ENCODE measurements around the gene PIKFYVE.

PIKFYVE gene

DNA sequence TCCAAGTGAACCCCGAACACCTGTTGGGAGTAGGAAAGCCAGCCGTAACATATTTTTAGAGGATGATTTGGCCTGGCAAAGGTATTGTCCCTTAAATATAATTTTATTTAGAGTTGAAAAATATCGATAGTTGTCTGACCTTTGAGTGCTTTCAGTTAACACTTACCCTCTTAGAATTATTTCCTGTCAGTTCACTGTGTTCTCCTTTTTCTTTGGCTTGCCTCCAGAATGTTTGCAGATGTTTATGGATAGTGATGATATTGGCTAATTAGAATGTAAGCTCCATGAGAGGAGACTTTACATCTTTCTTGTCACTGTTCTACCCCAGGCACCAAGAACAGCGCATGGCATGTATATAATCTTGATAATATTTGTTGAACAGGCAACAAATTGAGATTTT lies 19.8 kb downstream of the PIKFYVE start:
- TF ChIP-seq POLR2A (IDR thresholded peaks at IDR 0.05; ENCODE audit: extremely low read depth, insufficient read length): no peak
- TF ChIP-seq MYC (IDR thresholded peaks at IDR 0.05; ENCODE audit: low read depth, low read length): no peak
- TF ChIP-seq, protein P1, sequence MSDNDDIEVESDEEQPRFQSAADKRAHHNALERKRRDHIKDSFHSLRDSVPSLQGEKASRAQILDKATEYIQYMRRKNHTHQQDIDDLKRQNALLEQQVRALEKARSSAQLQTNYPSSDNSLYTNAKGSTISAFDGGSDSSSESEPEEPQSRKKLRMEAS (IDR thresholded peaks at IDR 0.05; ENCODE audit: low read depth, low read length): no peak
- TF ChIP-seq, protein P2, sequence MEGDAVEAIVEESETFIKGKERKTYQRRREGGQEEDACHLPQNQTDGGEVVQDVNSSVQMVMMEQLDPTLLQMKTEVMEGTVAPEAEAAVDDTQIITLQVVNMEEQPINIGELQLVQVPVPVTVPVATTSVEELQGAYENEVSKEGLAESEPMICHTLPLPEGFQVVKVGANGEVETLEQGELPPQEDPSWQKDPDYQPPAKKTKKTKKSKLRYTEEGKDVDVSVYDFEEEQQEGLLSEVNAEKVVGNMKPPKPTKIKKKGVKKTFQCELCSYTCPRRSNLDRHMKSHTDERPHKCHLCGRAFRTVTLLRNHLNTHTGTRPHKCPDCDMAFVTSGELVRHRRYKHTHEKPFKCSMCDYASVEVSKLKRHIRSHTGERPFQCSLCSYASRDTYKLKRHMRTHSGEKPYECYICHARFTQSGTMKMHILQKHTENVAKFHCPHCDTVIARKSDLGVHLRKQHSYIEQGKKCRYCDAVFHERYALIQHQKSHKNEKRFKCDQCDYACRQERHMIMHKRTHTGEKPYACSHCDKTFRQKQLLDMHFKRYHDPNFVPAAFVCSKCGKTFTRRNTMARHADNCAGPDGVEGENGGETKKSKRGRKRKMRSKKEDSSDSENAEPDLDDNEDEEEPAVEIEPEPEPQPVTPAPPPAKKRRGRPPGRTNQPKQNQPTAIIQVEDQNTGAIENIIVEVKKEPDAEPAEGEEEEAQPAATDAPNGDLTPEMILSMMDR (IDR thresholded peaks at IDR 0.05; ENCODE audit: low read depth, low read length): no peak
- no peak for DNase-seq (ENCODE audit: low read depth)
- H3K4me3 ChIP-seq (ENCODE audit: low read depth, low read length): no peak overlapping the region

- no peak overlapping the region for H3K4me3 ChIP-seq (ENCODE audit: low read depth, low read length)
- no peak for DNase-seq (ENCODE audit: low read depth)
- TF ChIP-seq MYC (IDR thresholded peaks at IDR 0.05; ENCODE audit: low read depth, low read length) (no peak), POLR2A (IDR thresholded peaks at IDR 0.05; ENCODE audit: extremely low read depth, insufficient read length) (no peak)
- TF ChIP-seq, protein P1 (IDR thresholded peaks at IDR 0.05; ENCODE audit: low read depth, low read length): no peak
- TF ChIP-seq, protein P2 (IDR thresholded peaks at IDR 0.05; ENCODE audit: low read depth, low read length): no peak
These were observed 28.5 kb downstream of the PIKFYVE start for GRCh38 chr2:208294482-208295024.

DNA sequence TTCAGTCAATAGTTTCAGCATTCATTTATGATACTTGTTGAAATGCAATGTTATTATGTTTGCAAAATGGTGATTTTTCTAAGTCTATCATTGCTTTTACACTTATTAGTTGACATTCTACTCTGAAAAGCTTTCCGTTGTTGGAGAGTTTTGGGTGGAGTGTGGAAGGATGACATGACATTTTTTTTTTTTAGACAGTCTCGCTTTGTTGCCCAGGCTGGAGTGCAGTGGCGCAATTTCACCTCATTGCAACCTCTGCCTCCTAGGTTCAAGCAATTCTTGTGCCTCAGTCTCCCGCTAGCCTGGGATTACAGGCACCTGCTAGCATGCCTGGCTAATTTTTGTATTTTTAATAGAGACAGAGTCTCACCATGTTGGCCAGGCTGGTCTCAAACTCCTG lies 29.8 kb downstream of the PIKFYVE start:
- H3K4me3 ChIP-seq (ENCODE audit: low read depth, low read length): no peak overlapping the region
- no peak for DNase-seq (ENCODE audit: low read depth)
- TF ChIP-seq, protein P2 (IDR thresholded peaks at IDR 0.05; ENCODE audit: low read depth, low read length): no peak
- TF ChIP-seq, protein P1 (IDR thresholded peaks at IDR 0.05; ENCODE audit: low read depth, low read length): no peak
- TF ChIP-seq MYC (IDR thresholded peaks at IDR 0.05; ENCODE audit: low read depth, low read length) (no peak), POLR2A (IDR thresholded peaks at IDR 0.05; ENCODE audit: extremely low read depth, insufficient read length) (no peak)

GRCh38 chr2:208296610-208297009 lies 30.6 kb downstream of the PIKFYVE start:
- TF ChIP-seq, protein P1 (IDR thresholded peaks at IDR 0.05; ENCODE audit: low read depth, low read length): no peak
- no peak for TF ChIP-seq MYC (IDR thresholded peaks at IDR 0.05; ENCODE audit: low read depth, low read length)
- TF ChIP-seq, protein P2 (IDR thresholded peaks at IDR 0.05; ENCODE audit: low read depth, low read length): no peak
- no peak for TF ChIP-seq POLR2A (IDR thresholded peaks at IDR 0.05; ENCODE audit: extremely low read depth, insufficient read length)
- no peak for DNase-seq (ENCODE audit: low read depth)
- no peak overlapping the region for H3K4me3 ChIP-seq (ENCODE audit: low read depth, low read length)

- H3K4me3 ChIP-seq (ENCODE audit: low read depth, low read length): no peak overlapping the region
- TF ChIP-seq, protein P2 (IDR thresholded peaks at IDR 0.05; ENCODE audit: low read depth, low read length): no peak
- TF ChIP-seq MYC (IDR thresholded peaks at IDR 0.05; ENCODE audit: low read depth, low read length) (no peak), POLR2A (IDR thresholded peaks at IDR 0.05; ENCODE audit: extremely low read depth, insufficient read length) (no peak)
- TF ChIP-seq, protein P1 (IDR thresholded peaks at IDR 0.05; ENCODE audit: low read depth, low read length): no peak
- no peak for DNase-seq (ENCODE audit: low read depth)
These were observed 31.9 kb downstream of the PIKFYVE start for GRCh38 chr2:208297961-208298360.
